HCT116 (cell line): Measurements from ENCODE around the gene CNNM3. TPM values are rescaled to one million over a fixed set of nuclear protein-coding genes. Genes with fewer than 3 reads are reported as not detected.

Experiments used
- ATAC-seq: fragments of 200-7000 bp; cut with Tn5 transposase; 2 replicates; pipeline ENCODE4 v1.9.1; 2020; ENCODE audit warnings: mild to moderate bottlenecking, moderate library complexity
- BruUV-seq: library from RNA; stranded (reverse); fragments of 400-500 nt; replicated peaks from 2 replicates; lab custom pipeline; 2021; lab: Mats Ljungman, UMichigan
- CTCF ChIA-PET: fragments of 300-600 bp; sonication (Branson Sonifier 250); formaldehyde crosslinking; loops from one replicate; lab custom pipeline; 2021; ENCODE audit warnings: antibody characterized with exemption; lab: Charles Lee
- POLR2A ChIA-PET: fragments of 300-600, 350-600 bp; sonication (Branson Sonifier 250); formaldehyde crosslinking; loops from one replicate; lab custom pipeline; 2021; ENCODE audit warnings: antibody characterized with exemption; lab: Charles Lee
- RAD21 ChIA-PET, 2 experiments: fragments of 300-600 bp; sonication (Branson Sonifier 250); formaldehyde crosslinking; loops; one replicate each; lab custom pipeline; 2023; ENCODE audit warnings: low total read pairs in 2 of 2; ENCODE audit not compliant: uncharacterized antibody in 2 of 2, unreplicated experiment in 2 of 2, low non-redundant PET in 1 of 2; lab: Charles Lee
- DNase-seq: peaks from one replicate; pipeline ENCODE4 v3.0.0-alpha.2; 2010; ENCODE audit warnings: low read depth, low spot score
- H2AFZ ChIP-seq: fragments of 200-600 bp; shearing (Covaris generic), sonication (generic); 2 replicates; pipeline ENCODE4 v1.6.1; 2017; ENCODE audit warnings: low read depth, mixed run types, mixed read lengths, antibody characterized with exemption, low read length; ENCODE audit not compliant: poor library complexity, severe bottlenecking
- H3K27ac ChIP-seq: 2 replicates; pipeline ENCODE4 v1.5.1; 2012; ENCODE audit warnings: low read depth, low read length
- H3K27me3 ChIP-seq: fragments of 200-600 bp; sonication (generic); 2 replicates; pipeline ENCODE4 v1.6.1; 2016; ENCODE audit warnings: mixed run types, low read length, mixed read lengths; ENCODE audit not compliant: insufficient read depth
- H3K36me3 ChIP-seq, 2 experiments: fragments of 200-500 bp in 1 of 2; fragments of 200-600 bp in 1 of 2; sonication (Bioruptor generic) in 1 of 2; sonication (generic) in 1 of 2; 2 replicates each; pipeline versions ENCODE4 v1.5.1 to v1.6.1; 2014 to 2016; ENCODE audit warnings: low read length in 2 of 2, inconsistent platforms in 1 of 2, mixed read lengths in 1 of 2, mixed run types in 1 of 2; ENCODE audit not compliant: insufficient read depth in 2 of 2, control insufficient read depth in 1 of 2
- H3K4me1 ChIP-seq, 2 experiments: fragments of 200-600 bp in 1 of 2; sonication (generic) in 1 of 2; 2 replicates each; pipeline versions ENCODE4 v1.5.1 to v1.6.1; 2012 to 2017; ENCODE audit warnings: low read length in 2 of 2, inconsistent platforms in 1 of 2, mild to moderate bottlenecking in 1 of 2, mixed read lengths in 1 of 2, mixed run types in 1 of 2, moderate library complexity in 1 of 2; ENCODE audit not compliant: insufficient read depth in 2 of 2, control insufficient read depth in 1 of 2
- H3K4me2 ChIP-seq: fragments of 200-600 bp; sonication (generic); 2 replicates; pipeline ENCODE4 v1.6.1; 2017; ENCODE audit warnings: mixed run types, low read length, mixed read lengths
- H3K4me3 ChIP-seq, 2 experiments: fragments of 200-600 bp in 1 of 2; sonication (generic) in 1 of 2; replicated peaks in 1 of 2; 2 replicates each; pipeline ENCODE4 v1.5.1; 2011 to 2016; ENCODE audit warnings: low read length in 2 of 2, control low read depth in 1 of 2, low read depth in 1 of 2, mild to moderate bottlenecking in 1 of 2, mixed read lengths in 1 of 2, mixed run types in 1 of 2
- H3K79me2 ChIP-seq: fragments of 200-600 bp; sonication (generic); 2 replicates; pipeline ENCODE4 v1.6.1; 2017; ENCODE audit warnings: mild to moderate bottlenecking, mixed run types, low read length, moderate library complexity, mixed read lengths; ENCODE audit not compliant: insufficient read depth
- H3K9ac ChIP-seq: fragments of 200-600 bp; sonication (generic); 2 replicates; pipeline ENCODE4 v1.6.1; 2016; ENCODE audit warnings: low read length, mixed read lengths
- H3K9me2 ChIP-seq: fragments of 200-600 bp; sonication (generic), shearing (Covaris generic); 2 replicates; pipeline ENCODE4 v1.6.1; 2017; ENCODE audit warnings: mixed run types, mild to moderate bottlenecking, moderate library complexity; ENCODE audit not compliant: insufficient read depth
- H3K9me3 ChIP-seq, 2 experiments: fragments of 200-500 bp in 1 of 2; fragments of 200-600 bp in 1 of 2; sonication (Bioruptor generic) in 1 of 2; sonication (generic) in 1 of 2; 2 replicates each; pipeline ENCODE4 v1.6.1; 2014 to 2017; ENCODE audit warnings: low read length in 2 of 2, mixed read lengths in 2 of 2, inconsistent platforms in 1 of 2, low read depth in 1 of 2, mild to moderate bottlenecking in 1 of 2, mixed run types in 1 of 2, moderate library complexity in 1 of 2; ENCODE audit not compliant: control insufficient read depth in 1 of 2, insufficient read depth in 1 of 2
- H4K20me1 ChIP-seq: fragments of 200-600 bp; sonication (generic), shearing (Covaris generic); 2 replicates; pipeline ENCODE4 v1.6.1; 2017; ENCODE audit warnings: mixed run types, mild to moderate bottlenecking, moderate library complexity; ENCODE audit not compliant: insufficient read depth
- EGR1 ChIP-seq: IDR thresholded peaks from 2 replicates; pipeline ENCODE4 v1.6.1; 2012; ENCODE audit warnings: low read depth
- FOSL1 ChIP-seq: IDR thresholded peaks from 2 replicates; pipeline ENCODE4 v1.6.1; 2012; ENCODE audit warnings: low read depth
- POLR2A ChIP-seq: IDR thresholded peaks from 2 replicates; pipeline ENCODE4 v1.7.0; 2011; ENCODE audit warnings: borderline replicate concordance; ENCODE audit not compliant: insufficient read depth, insufficient read length; ENCODE audit errors: extremely low read depth
- POLR2AphosphoS5 ChIP-seq: IDR thresholded peaks from 2 replicates; pipeline ENCODE4 v1.6.1; 2011; ENCODE audit warnings: mild to moderate bottlenecking, low read depth, low read length, moderate library complexity
- RAD21 ChIP-seq: IDR thresholded peaks from 2 replicates; pipeline ENCODE4 v1.6.1; 2012; ENCODE audit warnings: low read depth, mild to moderate bottlenecking
- SIN3A ChIP-seq: IDR thresholded peaks from 2 replicates; pipeline ENCODE4 v1.6.1; 2012; ENCODE audit warnings: low read depth
- SRF ChIP-seq: IDR thresholded peaks from 2 replicates; pipeline ENCODE4 v1.6.1; 2012; ENCODE audit warnings: low read depth
- ZFX ChIP-seq: fragments of 450-650 bp; IDR thresholded peaks from 2 replicates; pipeline ENCODE4 v1.6.1; 2017
- intact Hi-C: fragments of 100-400 bp; cut with micrococcal nuclease; formaldehyde crosslinking; loops from 2 replicates; pipeline ENCODE4 v1.10.0; 2022
- total RNA-seq: library from RNA; stranded (reverse); gene quantifications from one replicate; pipeline ENCODE4 v1.2.1, GENCODE V29; 2021; ENCODE audit not compliant: unreplicated experiment
- TF ChIP-seq, protein P1 (sequence below), 3 experiments: fragments of 200-600 bp in 1 of 3; sonication (generic) in 1 of 3; IDR thresholded peaks in 2 of 3; conservative IDR thresholded peaks in 1 of 3; 2 replicates each; pipeline ENCODE4 v1.5.1; 2012 to 2017; ENCODE audit warnings: low read depth in 2 of 3, low read length in 2 of 3, antibody characterized with exemption in 1 of 3, borderline replicate concordance in 1 of 3, control low read depth in 1 of 3, mild to moderate bottlenecking in 1 of 3, mixed read lengths in 1 of 3, mixed run types in 1 of 3, moderate library complexity in 1 of 3; ENCODE audit not compliant: insufficient read depth in 1 of 3

CNNM3 gene
- total RNA-seq, 1 experiment from 2014 or later = 31.1 TPM

DNA sequence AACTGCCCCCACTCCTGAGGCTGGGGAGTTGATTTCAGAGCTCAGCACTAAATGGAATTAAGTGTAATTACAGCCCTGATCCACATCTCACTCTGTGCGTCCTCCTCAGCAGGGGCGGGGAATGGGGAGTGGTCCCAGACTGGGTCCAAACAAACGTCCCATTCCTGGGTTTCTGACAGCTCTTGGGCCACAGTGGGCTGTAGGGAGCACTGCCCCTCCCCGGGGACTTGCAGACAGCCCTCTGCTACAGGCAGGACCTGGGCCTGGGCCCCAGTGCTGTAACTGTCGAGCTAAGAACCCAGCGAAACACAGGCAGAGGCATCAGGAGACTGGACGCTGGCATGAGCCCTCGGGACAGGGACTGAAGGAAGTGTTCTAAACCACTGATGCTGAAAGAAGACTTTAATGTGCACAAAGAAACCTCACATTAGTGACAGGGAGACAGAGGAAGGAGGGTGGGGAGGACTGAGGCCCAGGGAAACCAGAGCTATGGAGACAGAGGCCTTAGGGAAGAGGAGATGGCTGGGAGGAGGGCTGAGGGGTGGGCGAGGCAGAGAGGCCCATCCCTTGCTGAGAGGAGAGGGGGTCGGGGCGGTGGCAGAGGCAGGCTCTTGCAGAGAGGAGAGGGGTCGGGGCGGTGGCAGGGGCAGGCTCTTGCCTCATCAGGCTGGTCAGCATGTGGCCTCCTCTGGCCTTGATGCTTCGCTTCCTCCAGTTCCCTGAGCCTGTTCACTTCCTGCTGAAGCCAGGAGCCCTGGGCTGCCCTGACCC is 59.6 kb downstream of the CNNM3 start:
- Histone ChIP-seq H3K9me3 (no peaks in the 10 kb centered on the region), H3K27ac (no peak overlapping the region), H2AFZ (no peak overlapping the region), H3K9ac (no peak overlapping the region), H3K27me3 (no peaks in the 10 kb centered on the region), H3K79me2 (no peaks in the 10 kb centered on the region), H3K4me2 (no peak overlapping the region), H4K20me1 (no peaks in the 10 kb centered on the region), H3K4me3 (no peak overlapping the region), H3K36me3 (no peaks in the 10 kb centered on the region), H3K4me1 (peaks cover 19 to 39% of the 10 kb centered on the region in 2 experiments), H3K9me2 (no peaks in the 10 kb centered on the region)
- no TSS peak for BruUV-seq
- TF ChIP-seq RAD21 = no peak
- no peak for TF ChIP-seq FOSL1
- no peak for TF ChIP-seq POLR2AphosphoS5
- no peak for TF ChIP-seq SRF
- TF ChIP-seq SIN3A = no peak
- TF ChIP-seq, protein P1, sequence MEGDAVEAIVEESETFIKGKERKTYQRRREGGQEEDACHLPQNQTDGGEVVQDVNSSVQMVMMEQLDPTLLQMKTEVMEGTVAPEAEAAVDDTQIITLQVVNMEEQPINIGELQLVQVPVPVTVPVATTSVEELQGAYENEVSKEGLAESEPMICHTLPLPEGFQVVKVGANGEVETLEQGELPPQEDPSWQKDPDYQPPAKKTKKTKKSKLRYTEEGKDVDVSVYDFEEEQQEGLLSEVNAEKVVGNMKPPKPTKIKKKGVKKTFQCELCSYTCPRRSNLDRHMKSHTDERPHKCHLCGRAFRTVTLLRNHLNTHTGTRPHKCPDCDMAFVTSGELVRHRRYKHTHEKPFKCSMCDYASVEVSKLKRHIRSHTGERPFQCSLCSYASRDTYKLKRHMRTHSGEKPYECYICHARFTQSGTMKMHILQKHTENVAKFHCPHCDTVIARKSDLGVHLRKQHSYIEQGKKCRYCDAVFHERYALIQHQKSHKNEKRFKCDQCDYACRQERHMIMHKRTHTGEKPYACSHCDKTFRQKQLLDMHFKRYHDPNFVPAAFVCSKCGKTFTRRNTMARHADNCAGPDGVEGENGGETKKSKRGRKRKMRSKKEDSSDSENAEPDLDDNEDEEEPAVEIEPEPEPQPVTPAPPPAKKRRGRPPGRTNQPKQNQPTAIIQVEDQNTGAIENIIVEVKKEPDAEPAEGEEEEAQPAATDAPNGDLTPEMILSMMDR (IDR thresholded peaks at IDR 0.05 in 2 of 3, conservative IDR thresholded peaks at IDR 0.05 in 1 of 3; ENCODE audit: borderline replicate concordance in 1 of 3, insufficient read depth in 1 of 3, low read depth in 2 of 3, low read length in 2 of 3) = no peak
- no peak for TF ChIP-seq ZFX
- no peak for TF ChIP-seq POLR2A
- no peak for TF ChIP-seq EGR1
- RAD21 ChIA-PET = no interaction called here
- CTCF ChIA-PET = no interaction called here
- ATAC-seq = no peak
- POLR2A ChIA-PET = no interaction called here
- no peak for DNase-seq
- intact Hi-C loops = no loop called here
